HK-2 (cell line): ENCODE data around the gene PHACTR2.
"Not testable (repeated sequence)": the region's sequence is repeated elsewhere in the genome, so short reads cannot be mapped to it uniquely, and the experiment has no call there.

Experiments used
- DNase-seq: peaks from one replicate; pipeline ENCODE4 v3.0.0-alpha.2; 2018; ENCODE audit not compliant: unreplicated experiment

Gene PHACTR2

GRCh38 chr6:143863771-143864170, 186.0 kb downstream of the PHACTR2 start:
- DNase-seq, result no peak

- no peak for DNase-seq
These were observed 186.5 kb downstream of the PHACTR2 start, which contains the start of gene ZC2HC1B for GRCh38 chr6:143864234-143864633. Gene ZC2HC1B (plus strand): TSS chr6:143864474. CDS start chr6:143864540, 66 bp downstream.

GRCh38 chr6:143867236-143867635, 189.5 kb downstream of the PHACTR2 start:
- DNase-seq, result no peak

GRCh38 chr6:143868808-143869207, 191.0 kb downstream of the PHACTR2 start:
- not testable (repeated sequence) for DNase-seq

- DNase-seq, result not testable (repeated sequence)
These were observed 193.5 kb downstream of the PHACTR2 start for GRCh38 chr6:143871202-143871730.

GRCh38 chr6:143872201-143872600, 194.4 kb downstream of the PHACTR2 start:
- no peak for DNase-seq

- not testable (repeated sequence) for DNase-seq
These were observed 195.8 kb downstream of the PHACTR2 start for GRCh38 chr6:143873600-143873999.

GRCh38 chr6:143874503-143874902, 196.7 kb downstream of the PHACTR2 start:
- not testable (repeated sequence) for DNase-seq

GRCh38 chr6:143877584-143878271, 200.0 kb downstream of the PHACTR2 start:
- no peak for DNase-seq

GRCh38 chr6:143878272-143878760, 200.6 kb downstream of the PHACTR2 start:
- no peak for DNase-seq

GRCh38 chr6:143880412-143880811, 202.6 kb downstream of the PHACTR2 start:
- no peak for DNase-seq
